ENCODE data around the gene PPFIA3.
A peak's percentile ranks its signal among the peaks of the same experiment; 100 is the strongest.

The PPFIA3 gene

DNA sequence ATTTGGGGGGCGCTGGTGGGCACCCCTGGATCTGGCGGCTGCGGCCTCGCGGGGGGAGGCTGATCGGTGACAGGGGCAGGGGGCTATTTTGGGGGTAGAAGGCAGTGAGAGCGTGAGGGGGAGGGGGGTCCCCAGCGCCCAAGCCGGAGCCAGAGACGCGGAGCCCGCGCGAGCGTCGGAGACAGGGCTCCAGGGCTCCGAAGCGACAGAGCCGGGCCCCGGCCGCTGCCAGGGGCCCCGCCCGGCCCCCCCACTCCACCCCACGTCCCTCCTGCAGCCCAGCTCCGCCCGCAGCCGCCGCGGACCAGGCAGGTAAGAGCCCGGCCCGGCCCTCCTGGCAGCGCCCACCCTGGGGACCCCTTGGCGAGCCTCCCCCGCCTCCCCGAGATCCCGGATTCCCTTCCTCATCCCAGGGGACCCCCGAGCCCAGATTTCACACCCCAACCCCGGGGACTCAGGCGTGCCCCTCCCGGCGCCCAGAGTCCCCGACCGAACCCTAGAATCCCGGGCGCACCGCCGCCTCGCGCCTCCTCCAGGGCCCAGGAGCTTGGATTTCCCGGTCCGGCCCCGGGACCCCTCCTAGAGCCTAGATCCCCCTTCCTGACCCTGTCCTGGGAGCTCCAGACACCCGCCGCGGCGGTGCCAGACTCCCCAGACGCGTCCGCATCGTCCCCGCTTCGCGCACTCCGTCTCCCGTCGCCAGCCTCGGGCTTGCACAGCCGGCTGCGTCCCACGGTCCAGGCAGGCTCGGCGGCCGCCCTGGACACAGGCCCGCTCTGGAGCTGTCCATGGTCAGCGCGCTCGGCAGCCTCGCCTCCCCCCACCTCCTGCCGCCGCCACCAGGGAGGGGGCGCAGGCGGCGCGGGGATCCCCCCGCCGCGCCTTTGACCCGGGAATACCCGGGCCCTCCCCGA, at the start of gene PPFIA3:
PPFIA3 (plus strand) TSS at position 134 of the 914 bp plus-strand sequence. CDS start 8,330 bp downstream, outside the sequence.
- Histone ChIP-seq H2AFZ (peak within 1 kb of the TSS; percentile 95), H3K9ac (peak within 1 kb of the TSS; percentile 69), H3K4me3 (ENCODE audit: low read depth, low read length) (peak within 1 kb of the TSS; percentile 91), H3K27ac (peak within 1 kb of the TSS; percentile 96), H3K4me1 (peaks cover 17% of the 10 kb centered on the region), H3K27me3 (ENCODE audit: control insufficient read depth, insufficient read depth, low read length) (no peaks in the 10 kb centered on the region), H3K79me2 (no peaks in the 10 kb centered on the region), H3K36me3 (ENCODE audit: control insufficient read depth, insufficient read depth, low read length) (no peaks in the 10 kb centered on the region), H3K4me2 (ENCODE audit: low read length) (peak within 1 kb of the TSS; percentile 100), H3K9me3 (ENCODE audit: control insufficient read depth, low read length) (no peaks in the 10 kb centered on the region)
- TF ChIP-seq, protein P1, sequence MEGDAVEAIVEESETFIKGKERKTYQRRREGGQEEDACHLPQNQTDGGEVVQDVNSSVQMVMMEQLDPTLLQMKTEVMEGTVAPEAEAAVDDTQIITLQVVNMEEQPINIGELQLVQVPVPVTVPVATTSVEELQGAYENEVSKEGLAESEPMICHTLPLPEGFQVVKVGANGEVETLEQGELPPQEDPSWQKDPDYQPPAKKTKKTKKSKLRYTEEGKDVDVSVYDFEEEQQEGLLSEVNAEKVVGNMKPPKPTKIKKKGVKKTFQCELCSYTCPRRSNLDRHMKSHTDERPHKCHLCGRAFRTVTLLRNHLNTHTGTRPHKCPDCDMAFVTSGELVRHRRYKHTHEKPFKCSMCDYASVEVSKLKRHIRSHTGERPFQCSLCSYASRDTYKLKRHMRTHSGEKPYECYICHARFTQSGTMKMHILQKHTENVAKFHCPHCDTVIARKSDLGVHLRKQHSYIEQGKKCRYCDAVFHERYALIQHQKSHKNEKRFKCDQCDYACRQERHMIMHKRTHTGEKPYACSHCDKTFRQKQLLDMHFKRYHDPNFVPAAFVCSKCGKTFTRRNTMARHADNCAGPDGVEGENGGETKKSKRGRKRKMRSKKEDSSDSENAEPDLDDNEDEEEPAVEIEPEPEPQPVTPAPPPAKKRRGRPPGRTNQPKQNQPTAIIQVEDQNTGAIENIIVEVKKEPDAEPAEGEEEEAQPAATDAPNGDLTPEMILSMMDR (IDR thresholded peaks at IDR 0.05), result peak; percentile 5

DNA sequence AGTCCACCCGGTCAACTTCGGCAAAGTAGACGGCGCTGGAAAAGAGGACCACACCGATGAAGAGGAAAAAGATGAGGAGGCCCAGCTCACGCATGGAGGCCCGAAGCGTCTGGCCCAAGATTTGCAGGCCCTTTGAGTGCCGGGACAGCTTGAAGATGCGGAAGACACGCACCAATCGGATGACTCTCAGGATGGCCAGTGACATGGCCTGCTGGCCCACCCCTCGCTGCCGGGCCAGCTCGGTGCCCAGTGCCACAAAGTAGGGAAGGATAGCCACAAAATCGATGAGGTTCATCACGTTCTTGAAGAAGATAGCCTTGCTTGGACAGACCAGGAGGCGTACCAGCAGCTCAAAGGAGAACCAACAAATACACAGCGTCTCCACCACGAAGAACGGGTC, 48.9 kb upstream of the PPFIA3 start:
- no peaks in the 10 kb centered on the region for H3K79me2 ChIP-seq
- H3K4me1 ChIP-seq, result no peaks in the 10 kb centered on the region
- no peak overlapping the region for H3K27ac ChIP-seq
- no peaks in the 10 kb centered on the region for H3K36me3 ChIP-seq (ENCODE audit: control insufficient read depth, insufficient read depth, low read length)
- no peaks in the 10 kb centered on the region for H3K9me3 ChIP-seq (ENCODE audit: control insufficient read depth, low read length)
- no peak overlapping the region for H3K4me3 ChIP-seq (ENCODE audit: low read depth, low read length)
- no peak overlapping the region for H2AFZ ChIP-seq
- TF ChIP-seq, protein P1 (IDR thresholded peaks at IDR 0.05), result no peak
- H3K9ac ChIP-seq, result no peak overlapping the region
- H3K27me3 ChIP-seq (ENCODE audit: control insufficient read depth, insufficient read depth, low read length), result peaks cover 5% of the 10 kb centered on the region
- no peak overlapping the region for H3K4me2 ChIP-seq (ENCODE audit: low read length)

DNA sequence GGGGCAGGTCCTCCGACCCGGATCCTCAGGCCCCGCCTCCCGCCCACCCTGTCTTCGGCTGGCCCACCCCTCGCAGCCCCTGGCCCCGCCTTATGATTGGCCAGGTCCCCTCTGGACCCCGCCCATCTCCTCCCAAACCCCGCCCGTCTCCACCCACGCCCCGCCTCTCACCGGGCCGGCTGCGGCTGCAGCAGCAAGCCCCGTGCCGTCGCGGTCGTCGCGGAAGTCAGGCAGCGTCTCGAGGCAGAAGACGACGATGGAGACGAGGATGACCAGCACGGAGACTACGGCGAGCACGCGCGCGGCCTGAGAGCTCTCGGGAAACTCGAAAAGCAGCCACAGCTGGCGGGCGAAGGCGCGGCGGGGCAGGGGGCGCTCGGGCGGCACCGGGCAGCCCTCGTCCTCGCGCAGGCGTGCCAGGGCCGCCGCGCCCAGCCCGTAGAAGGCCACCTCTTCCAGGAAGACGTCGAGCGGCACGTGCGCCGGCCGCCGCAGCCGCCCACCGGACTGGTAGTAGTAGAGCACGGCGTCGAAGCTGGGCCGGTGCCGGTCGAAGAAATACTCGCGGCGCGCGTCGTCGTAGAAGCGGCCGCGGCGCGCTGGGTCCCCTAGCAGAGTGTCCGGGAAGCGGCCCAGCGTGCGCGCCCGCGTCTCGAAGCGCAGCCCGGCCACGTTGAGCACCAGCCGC, 47.3 kb upstream of the PPFIA3 start:
- Histone ChIP-seq H3K4me2 (ENCODE audit: low read length) (no peak overlapping the region), H3K36me3 (ENCODE audit: control insufficient read depth, insufficient read depth, low read length) (no peaks in the 10 kb centered on the region), H3K9me3 (ENCODE audit: control insufficient read depth, low read length) (no peaks in the 10 kb centered on the region), H3K27ac (no peak overlapping the region), H3K4me3 (ENCODE audit: low read depth, low read length) (no peak overlapping the region), H3K79me2 (no peaks in the 10 kb centered on the region), H3K27me3 (ENCODE audit: control insufficient read depth, insufficient read depth, low read length) (peaks cover 5% of the 10 kb centered on the region), H3K4me1 (no peaks in the 10 kb centered on the region), H2AFZ (no peak overlapping the region), H3K9ac (no peak overlapping the region)
- TF ChIP-seq, protein P1 (IDR thresholded peaks at IDR 0.05), result no peak

DNA sequence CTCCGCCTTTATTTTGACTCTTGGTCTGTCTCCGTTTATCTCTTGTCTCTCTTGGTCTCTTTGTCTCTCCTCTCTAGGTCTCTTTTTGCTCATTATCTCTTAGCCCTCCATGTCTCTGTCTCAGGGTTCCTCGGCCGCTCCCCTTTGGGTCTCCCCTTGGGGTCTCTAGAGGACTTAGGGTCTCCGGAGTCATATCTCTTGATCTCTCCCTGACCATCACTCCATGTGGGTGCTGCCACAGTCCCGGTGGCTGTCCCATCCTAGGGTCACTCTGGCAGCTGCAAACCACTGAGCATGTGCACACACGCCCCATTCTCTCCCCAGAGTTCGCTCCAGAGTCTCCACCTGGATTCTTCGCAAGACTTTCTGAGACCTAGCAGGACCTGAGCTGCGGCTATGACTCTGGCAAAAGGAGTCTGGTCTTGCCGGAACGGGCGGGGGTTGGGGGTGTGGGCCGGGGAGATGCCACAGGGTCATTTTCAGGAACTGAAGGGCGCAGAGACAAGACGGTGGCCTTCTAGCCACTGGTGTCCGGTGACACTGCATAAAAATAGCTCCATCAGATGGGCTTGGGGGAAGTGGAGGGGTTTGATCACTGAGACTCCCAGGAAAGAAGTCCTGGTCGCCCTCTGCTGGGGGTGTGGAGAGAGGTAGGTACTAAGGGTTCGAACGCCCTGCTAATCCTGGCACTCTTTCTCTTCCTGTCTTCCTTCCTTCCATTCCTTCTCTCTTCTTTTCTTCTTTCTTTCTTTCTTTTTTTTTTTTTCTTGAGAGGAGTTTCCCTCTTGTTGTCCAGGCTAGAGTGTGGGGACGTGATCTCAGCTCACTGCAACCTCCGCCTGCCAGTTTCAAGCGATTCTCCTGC, 45.6 kb upstream of the PPFIA3 start:
- H2AFZ ChIP-seq, result no peak overlapping the region
- no peaks in the 10 kb centered on the region for H3K36me3 ChIP-seq (ENCODE audit: control insufficient read depth, insufficient read depth, low read length)
- no peak overlapping the region for H3K4me3 ChIP-seq (ENCODE audit: low read depth, low read length)
- no peaks in the 10 kb centered on the region for H3K79me2 ChIP-seq
- TF ChIP-seq, protein P1 (IDR thresholded peaks at IDR 0.05), result no peak
- H3K4me2 ChIP-seq (ENCODE audit: low read length), result no peak overlapping the region
- H3K27me3 ChIP-seq (ENCODE audit: control insufficient read depth, insufficient read depth, low read length), result peaks cover 5% of the 10 kb centered on the region
- H3K27ac ChIP-seq, result no peak overlapping the region
- no peak overlapping the region for H3K9ac ChIP-seq
- H3K9me3 ChIP-seq (ENCODE audit: control insufficient read depth, low read length), result no peaks in the 10 kb centered on the region
- no peaks in the 10 kb centered on the region for H3K4me1 ChIP-seq
